ENCODE data around the gene CRYGD.

CRYGD gene

DNA sequence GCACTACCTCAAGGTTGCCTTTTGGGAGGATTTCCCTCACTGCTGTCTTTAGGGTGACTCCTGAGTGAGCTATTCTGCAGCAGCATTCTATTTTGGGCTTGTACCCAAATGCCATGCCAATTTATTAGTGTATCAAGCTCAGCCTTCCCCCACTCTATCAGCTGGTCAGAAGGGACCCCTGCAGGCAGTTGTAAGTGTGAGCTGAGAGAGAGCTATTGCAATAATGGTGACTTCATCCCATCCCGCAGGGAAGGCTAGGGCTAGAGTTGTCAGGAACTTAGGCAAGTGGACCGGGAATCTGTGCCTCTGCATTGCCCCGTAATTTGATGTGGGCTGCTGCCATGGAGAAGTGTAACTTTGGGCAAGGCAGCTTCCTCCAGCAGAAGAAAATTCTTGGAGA lies 23.4 kb upstream of the CRYGD start:
- no peak for ATAC-seq
- TF ChIP-seq CSDC2 (CRISPR knock-in tag; IDR thresholded peaks at IDR 0.05) (no peak), PPARA (CRISPR knock-in tag; IDR thresholded peaks at IDR 0.05; ENCODE audit: borderline replicate concordance) (no peak), TSHZ2 (CRISPR knock-in tag; IDR thresholded peaks at IDR 0.05) (no peak), ZFP30 (CRISPR knock-in tag; IDR thresholded peaks at IDR 0.05) (no peak), ZNF8 (CRISPR knock-in tag; IDR thresholded peaks at IDR 0.05) (no peak), RARB (CRISPR knock-in tag; IDR thresholded peaks at IDR 0.05) (no peak), CSRNP3 (CRISPR knock-in tag; IDR thresholded peaks at IDR 0.05) (no peak), ISL1 (CRISPR knock-in tag; IDR thresholded peaks at IDR 0.05) (no peak), SNAI2 (CRISPR knock-in tag; IDR thresholded peaks at IDR 0.05) (no peak), ZFP3 (CRISPR knock-in tag; IDR thresholded peaks at IDR 0.05) (no peak), OSR1 (CRISPR knock-in tag; IDR thresholded peaks at IDR 0.05) (no peak), TOX (CRISPR knock-in tag; IDR thresholded peaks at IDR 0.05; ENCODE audit: borderline replicate concordance) (no peak), ARNTL (CRISPR knock-in tag; IDR thresholded peaks at IDR 0.05; ENCODE audit: borderline replicate concordance, low read depth) (no peak), GLIS3 (CRISPR knock-in tag; IDR thresholded peaks at IDR 0.05) (no peak), ZC3H10 (CRISPR knock-in tag; IDR thresholded peaks at IDR 0.05) (no peak)
- TF ChIP-seq, protein P1, sequence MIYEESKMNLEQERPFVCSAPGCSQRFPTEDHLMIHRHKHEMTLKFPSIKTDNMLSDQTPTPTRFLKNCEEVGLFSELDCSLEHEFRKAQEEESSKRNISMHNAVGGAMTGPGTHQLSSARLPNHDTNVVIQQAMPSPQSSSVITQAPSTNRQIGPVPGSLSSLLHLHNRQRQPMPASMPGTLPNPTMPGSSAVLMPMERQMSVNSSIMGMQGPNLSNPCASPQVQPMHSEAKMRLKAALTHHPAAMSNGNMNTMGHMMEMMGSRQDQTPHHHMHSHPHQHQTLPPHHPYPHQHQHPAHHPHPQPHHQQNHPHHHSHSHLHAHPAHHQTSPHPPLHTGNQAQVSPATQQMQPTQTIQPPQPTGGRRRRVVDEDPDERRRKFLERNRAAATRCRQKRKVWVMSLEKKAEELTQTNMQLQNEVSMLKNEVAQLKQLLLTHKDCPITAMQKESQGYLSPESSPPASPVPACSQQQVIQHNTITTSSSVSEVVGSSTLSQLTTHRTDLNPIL (CRISPR knock-in tag; IDR thresholded peaks at IDR 0.05; ENCODE audit: low read depth) = no peak
- TF ChIP-seq, protein P2, sequence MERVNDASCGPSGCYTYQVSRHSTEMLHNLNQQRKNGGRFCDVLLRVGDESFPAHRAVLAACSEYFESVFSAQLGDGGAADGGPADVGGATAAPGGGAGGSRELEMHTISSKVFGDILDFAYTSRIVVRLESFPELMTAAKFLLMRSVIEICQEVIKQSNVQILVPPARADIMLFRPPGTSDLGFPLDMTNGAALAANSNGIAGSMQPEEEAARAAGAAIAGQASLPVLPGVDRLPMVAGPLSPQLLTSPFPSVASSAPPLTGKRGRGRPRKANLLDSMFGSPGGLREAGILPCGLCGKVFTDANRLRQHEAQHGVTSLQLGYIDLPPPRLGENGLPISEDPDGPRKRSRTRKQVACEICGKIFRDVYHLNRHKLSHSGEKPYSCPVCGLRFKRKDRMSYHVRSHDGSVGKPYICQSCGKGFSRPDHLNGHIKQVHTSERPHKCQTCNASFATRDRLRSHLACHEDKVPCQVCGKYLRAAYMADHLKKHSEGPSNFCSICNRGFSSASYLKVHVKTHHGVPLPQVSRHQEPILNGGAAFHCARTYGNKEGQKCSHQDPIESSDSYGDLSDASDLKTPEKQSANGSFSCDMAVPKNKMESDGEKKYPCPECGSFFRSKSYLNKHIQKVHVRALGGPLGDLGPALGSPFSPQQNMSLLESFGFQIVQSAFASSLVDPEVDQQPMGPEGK (CRISPR knock-in tag; IDR thresholded peaks at IDR 0.05; ENCODE audit: borderline replicate concordance) = no peak
- TF ChIP-seq, protein P3, sequence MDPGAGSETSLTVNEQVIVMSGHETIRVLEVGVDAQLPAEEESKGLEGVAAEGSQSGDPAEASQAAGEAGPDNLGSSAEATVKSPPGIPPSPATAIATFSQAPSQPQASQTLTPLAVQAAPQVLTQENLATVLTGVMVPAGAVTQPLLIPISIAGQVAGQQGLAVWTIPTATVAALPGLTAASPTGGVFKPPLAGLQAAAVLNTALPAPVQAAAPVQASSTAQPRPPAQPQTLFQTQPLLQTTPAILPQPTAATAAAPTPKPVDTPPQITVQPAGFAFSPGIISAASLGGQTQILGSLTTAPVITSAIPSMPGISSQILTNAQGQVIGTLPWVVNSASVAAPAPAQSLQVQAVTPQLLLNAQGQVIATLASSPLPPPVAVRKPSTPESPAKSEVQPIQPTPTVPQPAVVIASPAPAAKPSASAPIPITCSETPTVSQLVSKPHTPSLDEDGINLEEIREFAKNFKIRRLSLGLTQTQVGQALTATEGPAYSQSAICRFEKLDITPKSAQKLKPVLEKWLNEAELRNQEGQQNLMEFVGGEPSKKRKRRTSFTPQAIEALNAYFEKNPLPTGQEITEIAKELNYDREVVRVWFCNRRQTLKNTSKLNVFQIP (CRISPR knock-in tag; IDR thresholded peaks at IDR 0.05; ENCODE audit: borderline replicate concordance, low read depth) = no peak

- no peak for TF ChIP-seq ARNTL (CRISPR knock-in tag; IDR thresholded peaks at IDR 0.05; ENCODE audit: borderline replicate concordance, low read depth)
- TF ChIP-seq, protein P3 (CRISPR knock-in tag; IDR thresholded peaks at IDR 0.05; ENCODE audit: borderline replicate concordance, low read depth) = no peak
- no peak for TF ChIP-seq ZFP30 (CRISPR knock-in tag; IDR thresholded peaks at IDR 0.05)
- no peak for TF ChIP-seq ZNF565 (CRISPR knock-in tag; conservative IDR thresholded peaks at IDR 0.05; ENCODE audit: low read depth)
- no peak for TF ChIP-seq SNAI2 (CRISPR knock-in tag; IDR thresholded peaks at IDR 0.05)
- no peak for TF ChIP-seq OSR1 (CRISPR knock-in tag; IDR thresholded peaks at IDR 0.05)
- TF ChIP-seq GLIS3 (CRISPR knock-in tag; IDR thresholded peaks at IDR 0.05) = no peak
- no peak for TF ChIP-seq CSDC2 (CRISPR knock-in tag; IDR thresholded peaks at IDR 0.05)
- no peak for TF ChIP-seq TSHZ2 (CRISPR knock-in tag; IDR thresholded peaks at IDR 0.05)
- ATAC-seq = no peak
Measured at GRCh38 chr2:208147008-208147407, 22.7 kb upstream of the CRYGD start.

Measured in SK-N-SH treated with all-trans-retinoic acid at 6 μM for 48 hours (cell line).